CD4-positive, alpha-beta T cell (primary cell): ENCODE data around the gene MILR1. TPM values are rescaled to one million over a fixed set of nuclear protein-coding genes. Genes with fewer than 3 reads are reported as not detected.
A peak's percentile ranks its signal among the peaks of the same experiment; 100 is the strongest.

ENCODE experiments used
- ATAC-seq: fragments of 200-7000 bp; cut with Tn5 transposase; one replicate; pipeline ENCODE4 v1.10.0; 2022; ENCODE audit warnings: mild to moderate bottlenecking; ENCODE audit not compliant: poor library complexity
- CTCF ChIA-PET: fragments of 350-600 bp; sonication (Branson Sonifier 250); formaldehyde crosslinking; loops from one replicate; lab custom pipeline; 2021; ENCODE audit warnings: antibody characterized with exemption, inconsistent platforms; lab: Charles Lee
- POLR2A ChIA-PET: fragments of 350-600 bp; sonication (Branson Sonifier 250); formaldehyde crosslinking; loops from one replicate; lab custom pipeline; 2021; ENCODE audit warnings: antibody characterized with exemption, inconsistent platforms; lab: Charles Lee
- DNase-seq, 14 experiments: peaks; one replicate each; pipeline ENCODE4 v3.0.0-alpha.2; 2013 to 2020; ENCODE audit warnings: mixed read lengths in 2 of 14
- H3K27ac ChIP-seq, 2 donors: one replicate each; pipeline versions ENCODE4 v1.5.1 to v1.7.0; 2013; ENCODE audit warnings: low read length in 2 of 2, low read depth in 1 of 2, mild to moderate bottlenecking in 1 of 2
- H3K27me3 ChIP-seq, 2 experiments: 1 replicate in 1 of 2; 2 replicates in 1 of 2; pipeline versions ENCODE4 v1.6.1 to v1.7.0; 2013; ENCODE audit warnings: low read length in 2 of 2, control low read depth in 1 of 2, mild to moderate bottlenecking in 1 of 2, moderate library complexity in 1 of 2; ENCODE audit not compliant: insufficient read depth in 2 of 2, control insufficient read depth in 1 of 2
- H3K36me3 ChIP-seq: one replicate; pipeline ENCODE4 v1.6.1; 2013; ENCODE audit warnings: low read length, control low read depth; ENCODE audit not compliant: insufficient read depth
- H3K4me1 ChIP-seq: one replicate; pipeline ENCODE4 v1.6.1; 2013; ENCODE audit warnings: low read length, control low read depth; ENCODE audit not compliant: insufficient read depth
- H3K4me3 ChIP-seq: one replicate; pipeline ENCODE4 v1.5.1; 2013; ENCODE audit warnings: mild to moderate bottlenecking, low read length, moderate library complexity
- H3K9me3 ChIP-seq, 2 experiments: 1 replicate in 1 of 2; 2 replicates in 1 of 2; pipeline versions ENCODE4 v1.6.1 to v1.7.0; 2013; ENCODE audit warnings: low read length in 2 of 2, mild to moderate bottlenecking in 2 of 2, control low read depth in 1 of 2, moderate library complexity in 1 of 2; ENCODE audit not compliant: control insufficient read depth in 1 of 2, insufficient read depth in 1 of 2
- H3K27ac Mint-ChIP-seq: one replicate; pipeline ENCODE4 v1.8.0; 2020; ENCODE audit warnings: mixed read lengths
- H3K27me3 Mint-ChIP-seq: one replicate; pipeline ENCODE4 v1.8.0; 2021; ENCODE audit warnings: mixed read lengths
- H3K36me3 Mint-ChIP-seq: one replicate; pipeline ENCODE4 v1.8.0; 2021; ENCODE audit warnings: low read depth, mixed read lengths
- H3K4me1 Mint-ChIP-seq: one replicate; pipeline ENCODE4 v1.8.0; 2021; ENCODE audit warnings: low read depth, mixed read lengths
- H3K4me3 Mint-ChIP-seq: one replicate; pipeline ENCODE4 v1.8.0; 2020; ENCODE audit warnings: mild to moderate bottlenecking, mixed read lengths
- H3K9me3 Mint-ChIP-seq: one replicate; pipeline ENCODE4 v1.8.0; 2020; ENCODE audit warnings: mixed read lengths
- CTCF ChIP-seq: fragments of 200-600 bp; IDR thresholded peaks from one replicate; pipeline ENCODE4 v1.8.0; 2022; ENCODE audit warnings: antibody characterized with exemption, mild to moderate bottlenecking
- intact Hi-C, 2 experiments: fragments of 100-400 bp; cut with DNase I in 1 of 2; cut with micrococcal nuclease in 1 of 2; formaldehyde crosslinking; loops; one replicate each; pipeline versions ENCODE4 v1.15.1 to v1.9.0; 2023 to 2025; cut with DNase I, micrococcal nuclease
- total RNA-seq, 174 experiments: library from RNA in 2 of 174; stranded (reverse) in 2 of 174; gene quantifications; one replicate each; pipeline ENCODE4 v1.2.3 and lab custom pipeline; 2021 to 2026

Gene MILR1
- total RNA-seq, 2 experiments from 2014 or later = 0.30 TPM; not detected in 1

- H3K27ac ChIP-seq = peak overlapping the region; percentile 99 to 100
- Mint-ChIP-seq H3K27ac (peak overlapping the region; percentile 99), H3K9me3 (no peaks in the 10 kb centered on the region), H3K36me3 (peaks cover 96% of the 10 kb centered on the region), H3K4me3 (peak overlapping the region; percentile 99), H3K4me1 (peaks cover 68% of the 10 kb centered on the region), H3K27me3 (no peaks in the 10 kb centered on the region)
- H3K9me3 ChIP-seq = no peaks in the 10 kb centered on the region
- POLR2A ChIA-PET = interaction anchor here (0.6 to 7.4 kb wide), 61 partner anchors 11 to 883 kb away, joined by 3 to 453 read pairs (median 6); partner anchors contain the start of genes CCDC47, DDX42, ERN1 and GNA13
- H3K36me3 ChIP-seq = peaks cover 65% of the 10 kb centered on the region
- peak; percentile 76 to 97 (median 85) for DNase-seq
- CTCF ChIA-PET = interaction anchor here (3.6 to 4.0 kb wide), 3 partner anchors 8 to 86 kb away, joined by 26 to 40 read pairs (median 33); partner anchors contain the start of gene POLG2
- peak overlapping the region; percentile 90 for H3K4me3 ChIP-seq
- intact Hi-C loops = loop anchor here (1.0 to 10.0 kb wide), 9 partner anchors 8 to 883 kb away; partner anchors contain the start of genes POLG2 (in 2 of the 2), ICAM2 (in 1 of the 2), LIMD2 (in 1 of the 2) and MAP3K3 (in 1 of the 2)
- no peak for TF ChIP-seq CTCF
- H3K4me1 ChIP-seq = peaks cover 36% of the 10 kb centered on the region
- ATAC-seq = peak; percentile 37
- H3K27me3 ChIP-seq = no peaks in the 10 kb centered on the region
Observed at GRCh38 chr17:64505340-64506200, 56.7 kb downstream of the MILR1 start.

DNA sequence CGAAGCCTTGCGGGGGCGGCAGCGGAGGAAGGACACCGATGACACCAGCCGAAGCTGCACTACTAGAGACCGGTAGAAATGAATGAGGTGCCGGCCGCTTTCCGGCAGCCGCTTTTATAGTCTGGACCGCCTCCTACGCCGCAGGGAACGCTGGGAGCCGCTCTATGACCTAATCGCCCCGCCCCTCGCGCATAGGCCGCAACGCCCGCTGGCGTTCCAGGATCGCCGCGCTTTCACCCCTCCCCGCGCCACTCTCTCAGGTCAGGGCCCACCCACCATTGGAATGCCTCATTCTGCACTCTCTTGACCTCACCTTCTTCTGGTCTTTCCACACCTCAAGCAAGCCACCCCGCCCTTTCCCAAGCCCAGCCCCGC is 57.3 kb downstream of the MILR1 start, which contains the start of gene DDX5:
Gene DDX5, minus strand, starts transcription at position 89 of the 375 bp plus-strand sequence. CDS start 170 bp downstream, outside the sequence.
- POLR2A ChIA-PET = interaction anchor here (0.6 to 7.4 kb wide), 63 partner anchors 11 to 1825 kb away, joined by 3 to 453 read pairs (median 6); partner anchors contain the start of genes CCDC47, DDX42, ERN1 and ICAM2
- Mint-ChIP-seq H3K9me3 (no peaks in the 10 kb centered on the region), H3K27ac (peak within 1 kb of the TSS; percentile 99), H3K27me3 (no peaks in the 10 kb centered on the region), H3K36me3 (peaks cover 96% of the 10 kb centered on the region), H3K4me1 (peaks cover 61% of the 10 kb centered on the region), H3K4me3 (peak within 1 kb of the TSS; percentile 99)
- no peak for TF ChIP-seq CTCF
- peaks cover 32% of the 10 kb centered on the region for H3K4me1 ChIP-seq
- peak within 1 kb of the TSS; percentile 99 to 100 for H3K27ac ChIP-seq
- DNase-seq (peak; percentile 95 to 99 (median 98)), ATAC-seq (peak; percentile 65)
- CTCF ChIA-PET = interaction anchor here (3.6 to 4.0 kb wide), 3 partner anchors 9 to 87 kb away, joined by 26 to 40 read pairs (median 33); partner anchors contain the start of gene POLG2
- no peaks in the 10 kb centered on the region for H3K9me3 ChIP-seq
- intact Hi-C loops = loop anchor here (1.0 to 10.0 kb wide), 9 partner anchors 9 to 884 kb away; partner anchors contain the start of genes POLG2 (in 2 of the 2), ICAM2 (in 1 of the 2), LIMD2 (in 1 of the 2) and MAP3K3 (in 1 of the 2)
- peaks cover 64% of the 10 kb centered on the region for H3K36me3 ChIP-seq
- H3K27me3 ChIP-seq = no peaks in the 10 kb centered on the region
- H3K4me3 ChIP-seq = peak within 1 kb of the TSS; percentile 90
